ENCODE results near the gene FAM222B. TPM values are rescaled to one million over a fixed set of nuclear protein-coding genes. Genes with fewer than 3 reads are reported as not detected.
"Not testable (repeated sequence)": the region's sequence is repeated elsewhere in the genome, so short reads cannot be mapped to it uniquely, and the experiment has no call there.

The FAM222B gene
- total RNA-seq, 4 donors from 2014 or later = 23.2 to 41.0 (median 32.9) TPM

DNA sequence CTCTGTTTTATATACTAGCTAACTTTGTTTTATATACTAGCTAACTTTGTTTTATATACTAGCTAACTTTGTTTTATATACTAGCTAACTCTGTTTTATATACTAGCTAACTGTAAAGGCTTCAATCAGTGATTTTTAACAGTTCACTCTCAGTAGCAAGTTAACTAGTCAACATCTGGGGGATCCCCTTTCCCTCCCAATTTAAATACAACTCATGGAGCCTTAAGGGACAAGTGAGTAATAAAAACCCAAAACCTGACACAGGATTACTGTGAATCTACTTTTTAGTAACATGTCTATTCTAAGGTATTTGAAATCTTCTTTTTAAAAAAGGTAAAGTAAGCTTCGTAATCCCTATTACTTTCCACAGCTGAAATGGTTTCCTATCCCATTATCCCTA lies 32.2 kb downstream of the FAM222B start:
- H3K27me3 ChIP-seq = no peaks in the 10 kb centered on the region
- no peak overlapping the region for H3K4me3 ChIP-seq
- H3K9me3 ChIP-seq = no peaks in the 10 kb centered on the region
- H3K36me3 ChIP-seq = no peaks in the 10 kb centered on the region
- 78 to 87% methylated on average over 1 of the region's 1 CpG for WGBS, 2 donors (ENCODE audit: low coverage in 1 of 2)
- TF ChIP-seq CTCF (IDR thresholded peaks at IDR 0.05) (no peak), EP300 (IDR thresholded peaks at IDR 0.05; ENCODE audit: low read depth) (no peak), POLR2A (IDR thresholded peaks at IDR 0.05) (no peak), POLR2AphosphoS5 (IDR thresholded peaks at IDR 0.05) (no peak)
- peaks cover 27 to 56% (median 50%) of the 10 kb centered on the region in 4 donors for H3K4me1 ChIP-seq
- DNase-seq = no peak
- in situ Hi-C loops (cut with MboI; ENCODE audit: low pct_ligation_motif_present in 1 of 4, low pct_unique_long_range_greater_than_20kb in 1 of 4, low sequenced_read_pairs in 3 of 4) (no loop called here), intact Hi-C loops (cut with DNase I; ENCODE audit: low total_unique reads) (loop anchor here (10.0 kb wide), 1 partner anchor 46 kb away; no protein-coding TSS in a partner anchor)
- peak overlapping the region; percentile 91 to 97 (median 96) for H3K27ac ChIP-seq

DNA sequence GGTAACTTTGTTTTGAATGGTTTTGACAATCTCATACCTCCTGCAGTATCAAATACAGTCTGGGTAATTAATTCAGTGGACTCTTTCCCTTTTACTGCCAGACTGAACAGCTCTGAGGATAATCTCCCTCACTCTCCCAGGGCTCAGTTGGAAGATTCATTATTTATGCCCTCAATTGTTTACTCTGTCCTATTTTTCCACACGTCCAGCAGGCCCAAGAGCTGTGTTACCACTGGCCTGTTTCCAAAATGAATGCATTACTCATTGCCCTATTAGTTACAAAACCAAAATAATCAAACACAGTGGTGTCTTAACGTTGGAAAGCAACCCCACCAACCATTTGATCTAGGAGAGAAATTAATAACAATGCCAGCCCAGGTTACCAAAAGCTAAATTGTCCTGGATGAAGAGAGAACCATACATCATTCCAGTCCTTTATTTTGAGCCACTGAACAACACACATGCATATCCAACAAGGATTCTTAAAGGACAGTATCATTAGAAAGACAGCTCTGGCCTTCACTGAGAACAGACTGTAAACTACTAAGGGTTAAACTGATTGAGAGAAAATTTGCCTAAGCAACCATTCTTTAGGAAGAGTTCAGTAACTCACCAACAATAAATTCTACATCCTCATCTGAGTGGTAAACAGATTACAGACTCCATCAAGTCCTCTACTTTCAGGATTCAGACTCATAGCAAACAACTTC lies 34.5 kb downstream of the FAM222B start:
- H3K4me3 ChIP-seq = peak overlapping the region in 1 of 4 donors; percentile 1
- no peaks in the 10 kb centered on the region for H3K27me3 ChIP-seq
- peaks cover 27 to 56% (median 50%) of the 10 kb centered on the region in 4 donors for H3K4me1 ChIP-seq
- WGBS, 2 donors (ENCODE audit: low coverage in 1 of 2) = 0 to 15% methylated on average over 1 to 2 of the region's 2 CpGs
- no peak for DNase-seq
- intact Hi-C loops (cut with DNase I; ENCODE audit: low total_unique reads) = no loop called here
- in situ Hi-C loops (cut with MboI; ENCODE audit: low pct_ligation_motif_present in 1 of 4, low pct_unique_long_range_greater_than_20kb in 1 of 4, low sequenced_read_pairs in 3 of 4) = no loop called here
- H3K9me3 ChIP-seq = no peaks in the 10 kb centered on the region
- H3K27ac ChIP-seq = peak overlapping the region; percentile 91 to 97 (median 96)
- TF ChIP-seq CTCF (IDR thresholded peaks at IDR 0.05) = no peak
- TF ChIP-seq POLR2AphosphoS5 (IDR thresholded peaks at IDR 0.05) = peak in 2 of 3 donors; percentile 36 to 52
- peaks cover 0 to 17% (median 0%) of the 10 kb centered on the region in 4 donors for H3K36me3 ChIP-seq

- Histone ChIP-seq H3K27ac (no peak overlapping the region), H3K4me3 (no peak overlapping the region), H3K4me1 (peaks cover 0 to 20% (median 4%) of the 10 kb centered on the region in 4 donors), H3K27me3 (no peaks in the 10 kb centered on the region), H3K9me3 (no peaks in the 10 kb centered on the region), H3K36me3 (peaks cover 0 to 3% (median 0%) of the 10 kb centered on the region in 4 donors)
- WGBS, 2 donors (ENCODE audit: low coverage in 1 of 2) = 58 to 59% methylated on average over 2 of the region's 2 CpGs
- intact Hi-C loops (cut with DNase I; ENCODE audit: low total_unique reads) (no loop called here), in situ Hi-C loops (cut with MboI; ENCODE audit: low pct_ligation_motif_present in 1 of 4, low pct_unique_long_range_greater_than_20kb in 1 of 4, low sequenced_read_pairs in 3 of 4) (no loop called here)
- no peak for TF ChIP-seq POLR2AphosphoS5 (IDR thresholded peaks at IDR 0.05)
- no peak for TF ChIP-seq CTCF (IDR thresholded peaks at IDR 0.05)
- no peak for TF ChIP-seq POLR2A (IDR thresholded peaks at IDR 0.05)
- TF ChIP-seq EP300 (IDR thresholded peaks at IDR 0.05; ENCODE audit: low read depth) = no peak
- no peak for DNase-seq
Observed at GRCh38 chr17:28796062-28796461, 46.5 kb downstream of the FAM222B start.

DNA sequence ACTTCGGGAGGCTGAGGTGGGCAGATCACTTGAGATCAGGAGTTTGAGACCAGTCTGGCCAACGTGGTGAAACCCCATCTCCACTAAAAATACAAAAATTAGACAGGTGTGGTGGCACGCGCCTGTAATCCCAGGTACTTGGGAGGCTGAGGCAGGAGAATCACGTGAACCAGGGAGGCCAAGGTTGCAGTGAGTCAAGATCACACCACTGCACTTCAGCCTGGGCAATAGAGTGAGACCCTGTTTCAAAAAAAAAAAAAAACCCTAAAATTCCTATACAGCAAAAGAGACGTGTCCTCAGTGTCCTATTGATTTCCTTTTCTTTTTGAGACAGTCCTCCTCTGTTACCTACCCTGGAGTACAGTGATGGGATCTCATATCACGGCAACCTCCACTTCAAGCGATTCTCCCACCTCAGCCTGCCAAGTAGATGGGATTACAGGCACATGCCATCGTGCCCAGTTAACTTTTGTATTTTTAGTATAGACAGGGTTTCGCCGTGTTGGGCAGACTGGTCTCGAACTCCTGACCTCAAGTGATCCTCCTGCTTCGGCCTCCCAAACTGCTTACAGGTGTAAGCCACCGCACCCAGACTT lies 47.6 kb downstream of the FAM222B start:
- H3K4me1 ChIP-seq = peaks cover 0 to 20% (median 4%) of the 10 kb centered on the region in 4 donors
- H3K4me3 ChIP-seq; intact Hi-C loops (cut with DNase I; ENCODE audit: low total_unique reads); H3K36me3 ChIP-seq; H3K9me3 ChIP-seq; DNase-seq; H3K27ac ChIP-seq; in situ Hi-C loops (cut with MboI; ENCODE audit: low pct_ligation_motif_present in 1 of 4, low pct_unique_long_range_greater_than_20kb in 1 of 4, low sequenced_read_pairs in 3 of 4); H3K27me3 ChIP-seq: not testable (repeated sequence)
- 95% methylated on average over 11 to 14 of the region's 14 CpGs for WGBS, 2 donors (ENCODE audit: low coverage in 1 of 2)
